Calu3 (cell line): ENCODE results near the gene CHRNA4. TPM values are rescaled to one million over a fixed set of nuclear protein-coding genes. Genes with fewer than 3 reads are reported as not detected.
"Not testable (repeated sequence)": the region's sequence is repeated elsewhere in the genome, so short reads cannot be mapped to it uniquely, and the experiment has no call there.

Experiments used
- BruUV-seq: library from RNA; stranded (reverse); fragments of 400-500 nt; replicated peaks from 2 replicates; lab custom pipeline; 2021; lab: Mats Ljungman, UMichigan
- CTCF ChIA-PET: fragments of 300-600 bp; sonication (Branson Sonifier 250); formaldehyde crosslinking; loops from one replicate; lab custom pipeline; 2022; ENCODE audit warnings: antibody characterized with exemption; lab: Charles Lee
- DNase-seq: peaks from one replicate; pipeline ENCODE4 v3.0.0; 2022
- H3K27ac Mint-ChIP-seq: one replicate; pipeline ENCODE4 v1.8.0; 2022; ENCODE audit warnings: mixed read lengths; ENCODE audit not compliant: unreplicated experiment
- H3K27me3 Mint-ChIP-seq: one replicate; pipeline ENCODE4 v1.8.0; 2022; ENCODE audit warnings: mixed read lengths; ENCODE audit not compliant: unreplicated experiment
- H3K36me3 Mint-ChIP-seq: one replicate; pipeline ENCODE4 v1.8.0; 2022; ENCODE audit warnings: mild to moderate bottlenecking, moderate library complexity, mixed read lengths; ENCODE audit not compliant: insufficient read depth, unreplicated experiment
- H3K4me1 Mint-ChIP-seq: one replicate; pipeline ENCODE4 v1.8.0; 2022; ENCODE audit warnings: mild to moderate bottlenecking, low read depth, mixed read lengths; ENCODE audit not compliant: unreplicated experiment
- H3K4me3 Mint-ChIP-seq: one replicate; pipeline ENCODE4 v1.8.0; 2022; ENCODE audit warnings: mild to moderate bottlenecking, low read depth, moderate library complexity, mixed read lengths; ENCODE audit not compliant: unreplicated experiment
- H3K9me3 Mint-ChIP-seq: one replicate; pipeline ENCODE4 v1.8.0; 2022; ENCODE audit warnings: low read depth, mixed read lengths; ENCODE audit not compliant: unreplicated experiment
- intact Hi-C: fragments of 100-400 bp; cut with micrococcal nuclease; formaldehyde crosslinking; loops from one replicate; pipeline ENCODE4 v1.10.0; 2022; ENCODE audit not compliant: unreplicated experiment
- total RNA-seq: library from RNA; stranded (reverse); gene quantifications from 2 replicates; pipeline ENCODE4 v1.2.3, GENCODE V29; 2022
- TF ChIP-seq, protein P1 (sequence below): fragments of 200-600 bp; IDR thresholded peaks from one replicate; pipeline ENCODE4 v1.8.0; 2022; ENCODE audit warnings: antibody characterized with exemption; ENCODE audit not compliant: unreplicated experiment

The CHRNA4 gene
- total RNA-seq, 1 experiment from 2014 or later = not detected

DNA sequence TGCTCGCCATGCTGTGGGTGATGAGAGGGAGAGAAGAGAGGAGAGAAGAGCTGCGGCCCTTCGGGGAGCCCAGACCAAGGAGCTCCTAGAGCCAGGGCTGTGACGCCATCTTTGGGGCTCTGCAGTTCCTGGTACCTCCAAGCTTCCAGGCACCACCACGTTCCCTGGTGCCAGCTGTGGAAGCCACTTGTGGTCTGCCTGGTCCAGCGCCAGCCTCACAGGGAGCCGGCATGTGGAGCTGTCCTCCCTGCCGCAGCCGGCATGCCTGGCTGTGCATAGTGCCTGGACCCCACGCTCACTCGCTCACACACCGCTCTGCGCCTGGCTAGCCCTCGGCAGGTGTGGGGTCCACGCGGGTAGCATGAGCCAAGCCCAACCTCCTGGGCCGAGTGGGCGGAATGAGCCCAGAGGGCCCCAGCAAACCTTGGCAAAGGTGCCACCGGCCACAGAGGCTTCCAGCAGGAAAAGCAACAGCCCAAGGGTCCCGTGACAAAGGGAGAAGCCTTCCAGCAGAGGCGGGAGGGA lies 19.3 kb upstream of the CHRNA4 start:
- intact Hi-C loops = loop anchor here (2.0 to 5.0 kb wide), 2 partner anchors 72 to 158 kb away; no protein-coding TSS in a partner anchor
- Mint-ChIP-seq H3K27me3 (peaks cover 88% of the 10 kb centered on the region), H3K9me3 (peaks cover 2% of the 10 kb centered on the region), H3K27ac (no peak overlapping the region), H3K4me3 (no peak overlapping the region), H3K4me1 (no peaks in the 10 kb centered on the region), H3K36me3 (no peaks in the 10 kb centered on the region)
- TF ChIP-seq, protein P1, sequence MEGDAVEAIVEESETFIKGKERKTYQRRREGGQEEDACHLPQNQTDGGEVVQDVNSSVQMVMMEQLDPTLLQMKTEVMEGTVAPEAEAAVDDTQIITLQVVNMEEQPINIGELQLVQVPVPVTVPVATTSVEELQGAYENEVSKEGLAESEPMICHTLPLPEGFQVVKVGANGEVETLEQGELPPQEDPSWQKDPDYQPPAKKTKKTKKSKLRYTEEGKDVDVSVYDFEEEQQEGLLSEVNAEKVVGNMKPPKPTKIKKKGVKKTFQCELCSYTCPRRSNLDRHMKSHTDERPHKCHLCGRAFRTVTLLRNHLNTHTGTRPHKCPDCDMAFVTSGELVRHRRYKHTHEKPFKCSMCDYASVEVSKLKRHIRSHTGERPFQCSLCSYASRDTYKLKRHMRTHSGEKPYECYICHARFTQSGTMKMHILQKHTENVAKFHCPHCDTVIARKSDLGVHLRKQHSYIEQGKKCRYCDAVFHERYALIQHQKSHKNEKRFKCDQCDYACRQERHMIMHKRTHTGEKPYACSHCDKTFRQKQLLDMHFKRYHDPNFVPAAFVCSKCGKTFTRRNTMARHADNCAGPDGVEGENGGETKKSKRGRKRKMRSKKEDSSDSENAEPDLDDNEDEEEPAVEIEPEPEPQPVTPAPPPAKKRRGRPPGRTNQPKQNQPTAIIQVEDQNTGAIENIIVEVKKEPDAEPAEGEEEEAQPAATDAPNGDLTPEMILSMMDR = no peak
- BruUV-seq = no TSS peak
- DNase-seq = no peak
- CTCF ChIA-PET = interaction anchor here (0.7 to 3.8 kb wide), 3 partner anchors 71 to 157 kb away, joined by 3 to 55 read pairs (median 49); no protein-coding TSS in a partner anchor

DNA sequence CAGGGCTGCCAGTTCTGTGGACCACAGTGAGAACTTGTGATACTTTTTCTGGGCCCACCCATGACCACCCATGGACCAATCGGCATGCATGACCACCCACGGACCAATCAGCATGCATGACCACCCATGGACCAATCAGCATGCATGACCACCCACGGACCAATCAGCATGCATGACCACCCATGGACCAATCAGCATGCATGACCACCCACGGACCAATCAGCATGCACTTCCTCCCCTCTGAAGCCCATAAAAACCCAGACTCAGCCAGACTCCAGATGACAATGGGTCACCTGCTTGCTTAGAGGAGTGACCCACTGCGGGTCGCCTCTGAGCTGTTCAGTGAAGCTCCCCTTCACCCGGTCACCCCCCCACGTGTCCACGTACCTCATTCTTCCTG lies 18.7 kb upstream of the CHRNA4 start:
- peaks cover 90% of the 10 kb centered on the region for H3K27me3 Mint-ChIP-seq
- not testable (repeated sequence) for DNase-seq, BruUV-seq, H3K36me3 Mint-ChIP-seq, H3K27ac Mint-ChIP-seq, H3K9me3 Mint-ChIP-seq, H3K4me3 Mint-ChIP-seq, H3K4me1 Mint-ChIP-seq
- CTCF ChIA-PET = interaction anchor here (0.5 to 3.8 kb wide), 2 partner anchors 9 to 70 kb away, joined by 3 to 55 read pairs; no protein-coding TSS in a partner anchor
- intact Hi-C loops = loop anchor here (2.0 to 5.0 kb wide), 2 partner anchors 71 to 158 kb away; no protein-coding TSS in a partner anchor

DNA sequence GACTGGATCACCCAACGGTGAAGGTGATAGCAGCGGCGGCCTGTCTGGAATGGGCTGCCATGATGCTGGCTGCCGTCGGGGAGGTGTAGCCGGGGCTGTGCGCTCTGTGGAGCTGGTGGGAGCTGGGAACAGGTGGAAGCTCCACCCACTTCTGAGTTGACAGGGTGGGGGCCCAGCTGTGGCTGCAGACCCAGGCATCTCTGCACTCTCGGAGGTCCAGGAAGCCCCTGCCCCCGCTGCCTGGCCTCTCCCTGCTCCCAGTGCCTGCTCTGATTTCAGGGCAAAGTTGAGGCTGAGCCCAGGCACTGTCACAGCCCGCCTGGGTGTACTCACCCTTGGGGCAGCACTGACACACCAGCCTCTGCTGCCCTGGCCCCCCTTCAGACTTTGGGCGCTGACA lies 18.1 kb upstream of the CHRNA4 start:
- Mint-ChIP-seq H3K4me1 (no peaks in the 10 kb centered on the region), H3K9me3 (no peaks in the 10 kb centered on the region), H3K27ac (no peak overlapping the region), H3K4me3 (no peak overlapping the region), H3K27me3 (peaks cover 96% of the 10 kb centered on the region), H3K36me3 (no peaks in the 10 kb centered on the region)
- TF ChIP-seq, protein P1 = no peak
- DNase-seq = no peak
- BruUV-seq = no TSS peak
- intact Hi-C loops = no loop called here
- CTCF ChIA-PET = interaction anchor here (0.5 kb wide), 1 partner anchor 8 kb away, joined by 3 read pairs; no protein-coding TSS in a partner anchor

DNA sequence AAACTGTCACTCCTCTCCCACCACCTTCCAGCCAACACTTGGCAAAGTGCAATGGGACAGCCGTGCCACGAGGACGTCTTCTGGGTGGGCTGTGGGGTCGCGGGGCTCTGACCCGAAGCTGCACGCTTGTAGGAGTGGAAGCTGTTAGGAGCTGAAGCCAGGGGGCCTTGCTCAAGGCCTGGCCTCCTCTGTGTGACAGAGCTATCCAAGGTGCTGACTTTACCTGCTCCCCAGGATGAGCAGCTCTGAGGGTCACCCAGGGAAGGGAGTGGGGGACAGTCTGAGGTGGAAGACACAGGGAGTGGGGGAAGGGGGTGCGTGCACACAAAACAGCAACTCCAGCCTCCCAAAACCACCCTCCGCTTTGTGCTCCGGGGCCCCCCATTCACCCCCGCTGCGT lies 17.5 kb upstream of the CHRNA4 start:
- BruUV-seq = no TSS peak
- intact Hi-C loops = no loop called here
- Mint-ChIP-seq H3K36me3 (no peaks in the 10 kb centered on the region), H3K4me3 (no peak overlapping the region), H3K4me1 (no peaks in the 10 kb centered on the region), H3K9me3 (no peaks in the 10 kb centered on the region), H3K27ac (no peak overlapping the region), H3K27me3 (peaks cover 99% of the 10 kb centered on the region)
- CTCF ChIA-PET = interaction anchor here (0.9 kb wide), 1 partner anchor 155 kb away, joined by 4 read pairs; no protein-coding TSS in a partner anchor
- TF ChIP-seq, protein P1 = no peak
- no peak for DNase-seq

DNA sequence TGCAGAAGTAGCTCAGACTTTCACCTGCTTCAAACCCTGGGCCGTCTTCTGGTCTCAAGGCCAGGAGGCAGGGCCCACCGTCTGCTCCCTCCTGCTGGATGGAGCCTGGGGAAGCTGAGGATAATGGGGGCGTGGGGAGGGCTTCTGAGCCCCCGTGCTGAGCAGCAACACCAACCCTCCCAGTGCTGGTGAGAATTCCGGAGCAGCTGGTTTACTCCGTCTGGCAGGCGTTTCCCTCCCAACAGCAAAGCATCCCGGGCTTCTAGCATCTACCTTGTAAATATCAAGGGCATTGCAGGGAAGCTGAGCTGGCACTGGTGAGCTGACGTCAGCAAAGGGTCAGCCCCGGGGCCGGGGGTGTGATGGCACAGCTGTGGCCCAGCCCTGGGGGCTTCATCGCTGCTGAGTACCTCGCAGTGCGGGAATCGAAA lies 16.8 kb upstream of the CHRNA4 start:
- Mint-ChIP-seq H3K4me1 (no peaks in the 10 kb centered on the region), H3K36me3 (no peaks in the 10 kb centered on the region), H3K27me3 (peaks cover 99% of the 10 kb centered on the region), H3K4me3 (no peak overlapping the region), H3K9me3 (no peaks in the 10 kb centered on the region), H3K27ac (no peak overlapping the region)
- no TSS peak for BruUV-seq
- no peak for DNase-seq
- intact Hi-C loops = no loop called here
- TF ChIP-seq, protein P1 = no peak
- CTCF ChIA-PET = interaction anchor here (0.7 to 0.9 kb wide), 2 partner anchors 10 to 155 kb away, joined by 3 to 4 read pairs; no protein-coding TSS in a partner anchor
